ENCODE results near the gene DNAL4.
A peak's percentile ranks its signal among the peaks of the same experiment; 100 is the strongest.

The DNAL4 gene

DNA sequence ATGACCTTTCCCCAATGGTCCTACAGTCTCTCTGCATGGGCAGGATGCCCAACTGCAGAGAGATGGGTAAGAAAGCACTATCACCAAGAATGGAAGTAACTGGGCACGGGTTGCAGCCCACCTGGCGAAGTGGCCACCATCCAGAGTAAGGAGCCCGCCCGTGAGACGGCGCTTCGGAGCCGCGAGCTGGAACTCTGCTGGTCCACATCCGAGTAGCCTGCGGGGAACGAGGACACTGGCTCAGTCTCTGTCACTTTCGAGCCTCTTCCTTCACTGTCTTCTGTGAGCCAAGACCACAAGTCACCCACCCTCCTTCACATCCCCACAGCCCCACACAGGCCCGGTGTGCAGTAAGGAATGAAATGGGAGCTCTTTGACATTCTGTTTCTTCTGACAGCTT is 43.8 kb downstream of the DNAL4 start:
- H3K9me3 Mint-ChIP-seq, result no peaks in the 10 kb centered on the region
- H3K4me3 Mint-ChIP-seq, result no peak overlapping the region
- peaks cover 3% of the 10 kb centered on the region for H3K27me3 Mint-ChIP-seq (ENCODE audit: low read depth, poor library complexity)
- H3K27ac Mint-ChIP-seq, result no peak overlapping the region
- H3K4me1 Mint-ChIP-seq, result peaks cover 31% of the 10 kb centered on the region
- DNase-seq, result no peak
- H3K36me3 Mint-ChIP-seq (ENCODE audit: low read depth), result peaks cover 28% of the 10 kb centered on the region
- TF ChIP-seq, protein P1, sequence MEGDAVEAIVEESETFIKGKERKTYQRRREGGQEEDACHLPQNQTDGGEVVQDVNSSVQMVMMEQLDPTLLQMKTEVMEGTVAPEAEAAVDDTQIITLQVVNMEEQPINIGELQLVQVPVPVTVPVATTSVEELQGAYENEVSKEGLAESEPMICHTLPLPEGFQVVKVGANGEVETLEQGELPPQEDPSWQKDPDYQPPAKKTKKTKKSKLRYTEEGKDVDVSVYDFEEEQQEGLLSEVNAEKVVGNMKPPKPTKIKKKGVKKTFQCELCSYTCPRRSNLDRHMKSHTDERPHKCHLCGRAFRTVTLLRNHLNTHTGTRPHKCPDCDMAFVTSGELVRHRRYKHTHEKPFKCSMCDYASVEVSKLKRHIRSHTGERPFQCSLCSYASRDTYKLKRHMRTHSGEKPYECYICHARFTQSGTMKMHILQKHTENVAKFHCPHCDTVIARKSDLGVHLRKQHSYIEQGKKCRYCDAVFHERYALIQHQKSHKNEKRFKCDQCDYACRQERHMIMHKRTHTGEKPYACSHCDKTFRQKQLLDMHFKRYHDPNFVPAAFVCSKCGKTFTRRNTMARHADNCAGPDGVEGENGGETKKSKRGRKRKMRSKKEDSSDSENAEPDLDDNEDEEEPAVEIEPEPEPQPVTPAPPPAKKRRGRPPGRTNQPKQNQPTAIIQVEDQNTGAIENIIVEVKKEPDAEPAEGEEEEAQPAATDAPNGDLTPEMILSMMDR (IDR thresholded peaks at IDR 0.05), result no peak

DNA sequence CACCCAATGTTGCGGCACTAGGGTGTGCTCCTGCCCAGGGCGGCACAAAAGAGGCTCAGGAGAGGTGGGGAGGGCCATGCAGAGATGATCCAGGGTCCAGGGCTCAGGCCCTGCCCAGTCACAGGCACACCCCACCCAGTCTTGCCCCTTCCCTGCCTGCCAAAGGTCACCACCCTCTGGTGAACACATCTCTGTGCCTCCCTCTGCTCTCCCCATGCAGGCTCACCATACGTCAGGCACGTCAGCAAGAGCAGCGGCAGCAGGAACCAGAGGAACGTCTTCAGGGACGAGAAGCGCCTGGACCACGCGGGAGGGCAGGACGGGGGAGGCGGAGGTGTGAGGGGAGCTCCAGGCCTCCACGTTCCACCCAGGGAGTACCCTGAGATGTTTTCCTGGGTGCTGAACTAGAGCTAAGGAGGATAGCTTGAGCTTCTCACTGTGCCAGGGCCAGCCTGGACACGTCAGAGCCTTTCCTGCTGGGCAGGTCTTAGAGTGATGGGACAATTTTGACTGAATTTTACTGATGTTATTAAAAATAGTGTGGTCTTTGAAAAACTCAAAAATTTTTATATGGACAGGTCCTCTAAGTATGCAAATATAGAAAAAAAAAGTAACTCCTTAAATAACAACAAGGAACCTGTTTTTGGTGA is 45.3 kb downstream of the DNAL4 start:
- DNase-seq, result no peak
- peak overlapping the region; percentile 48 for H3K27ac Mint-ChIP-seq
- H3K36me3 Mint-ChIP-seq (ENCODE audit: low read depth), result peaks cover 37% of the 10 kb centered on the region
- H3K4me3 Mint-ChIP-seq, result no peak overlapping the region
- TF ChIP-seq, protein P1 (IDR thresholded peaks at IDR 0.05), result no peak
- peaks cover 3% of the 10 kb centered on the region for H3K27me3 Mint-ChIP-seq (ENCODE audit: low read depth, poor library complexity)
- no peaks in the 10 kb centered on the region for H3K9me3 Mint-ChIP-seq
- H3K4me1 Mint-ChIP-seq, result peaks cover 16% of the 10 kb centered on the region

DNA sequence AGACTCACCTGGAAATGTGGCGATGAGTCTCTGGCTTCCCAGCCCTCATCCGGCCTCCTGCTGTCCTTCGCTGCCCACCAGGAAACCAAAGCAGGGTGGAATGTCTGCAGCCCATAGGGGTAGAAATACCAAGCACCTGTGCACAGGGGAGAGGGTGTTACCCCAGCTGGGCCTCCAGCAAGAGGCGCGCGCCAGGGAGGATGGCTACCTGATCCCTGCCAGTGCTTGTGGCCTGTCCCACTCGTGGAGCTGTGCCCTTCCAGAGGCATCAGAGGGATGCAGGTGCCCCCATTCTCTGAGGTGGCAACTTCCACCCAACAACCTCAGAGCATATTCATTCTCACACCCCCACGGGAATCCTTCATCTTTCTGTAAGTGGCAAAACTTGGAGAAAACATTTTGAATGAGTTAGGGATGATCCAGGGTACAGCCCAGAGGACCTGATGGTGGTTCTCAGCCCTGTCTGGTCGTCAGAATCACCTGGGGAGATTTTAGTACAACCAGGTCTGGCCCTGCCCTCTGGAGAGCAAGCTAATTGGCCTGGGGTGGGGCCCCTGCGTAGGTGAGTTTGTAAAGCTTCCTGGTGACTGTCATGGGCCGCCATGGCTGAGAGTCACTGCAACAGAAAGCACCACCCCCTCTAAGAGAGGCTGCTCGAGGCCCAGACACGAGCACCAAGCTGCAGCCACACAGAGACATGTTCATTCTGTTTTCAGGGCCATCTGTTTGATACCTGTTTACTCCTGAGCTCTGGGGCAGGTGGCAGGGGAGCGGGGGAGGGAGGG is 48.1 kb downstream of the DNAL4 start:
- Mint-ChIP-seq H3K4me3 (no peak overlapping the region), H3K36me3 (ENCODE audit: low read depth) (peaks cover 57% of the 10 kb centered on the region), H3K4me1 (peaks cover 14% of the 10 kb centered on the region), H3K27me3 (ENCODE audit: low read depth, poor library complexity) (no peaks in the 10 kb centered on the region), H3K9me3 (no peaks in the 10 kb centered on the region), H3K27ac (no peak overlapping the region)
- TF ChIP-seq, protein P1 (IDR thresholded peaks at IDR 0.05), result no peak
- no peak for DNase-seq

DNA sequence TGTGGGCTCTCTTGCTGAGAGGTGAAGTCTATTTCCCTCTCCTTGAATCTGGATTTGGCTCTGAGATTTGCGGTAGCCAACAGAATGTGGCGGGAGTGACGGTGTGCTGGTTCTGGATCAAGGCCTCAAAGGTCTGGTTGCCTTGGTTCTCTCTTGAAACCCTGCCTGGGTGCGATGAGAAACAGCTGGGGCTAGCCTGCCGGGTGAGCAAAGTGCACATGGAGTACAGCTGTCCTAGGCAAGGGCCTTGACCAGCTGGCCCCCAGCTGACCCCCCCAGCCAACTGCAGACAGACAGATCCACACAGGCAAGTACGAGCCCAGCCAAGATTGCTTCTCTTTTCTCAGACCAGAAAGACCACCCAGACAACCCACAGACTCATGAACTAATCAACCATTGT is 49.0 kb downstream of the DNAL4 start:
- Mint-ChIP-seq H3K9me3 (no peaks in the 10 kb centered on the region), H3K27ac (no peak overlapping the region), H3K27me3 (ENCODE audit: low read depth, poor library complexity) (no peaks in the 10 kb centered on the region), H3K4me3 (no peak overlapping the region), H3K36me3 (ENCODE audit: low read depth) (peaks cover 56% of the 10 kb centered on the region), H3K4me1 (peaks cover 14% of the 10 kb centered on the region)
- DNase-seq, result no peak
- TF ChIP-seq, protein P1 (IDR thresholded peaks at IDR 0.05), result no peak

DNA sequence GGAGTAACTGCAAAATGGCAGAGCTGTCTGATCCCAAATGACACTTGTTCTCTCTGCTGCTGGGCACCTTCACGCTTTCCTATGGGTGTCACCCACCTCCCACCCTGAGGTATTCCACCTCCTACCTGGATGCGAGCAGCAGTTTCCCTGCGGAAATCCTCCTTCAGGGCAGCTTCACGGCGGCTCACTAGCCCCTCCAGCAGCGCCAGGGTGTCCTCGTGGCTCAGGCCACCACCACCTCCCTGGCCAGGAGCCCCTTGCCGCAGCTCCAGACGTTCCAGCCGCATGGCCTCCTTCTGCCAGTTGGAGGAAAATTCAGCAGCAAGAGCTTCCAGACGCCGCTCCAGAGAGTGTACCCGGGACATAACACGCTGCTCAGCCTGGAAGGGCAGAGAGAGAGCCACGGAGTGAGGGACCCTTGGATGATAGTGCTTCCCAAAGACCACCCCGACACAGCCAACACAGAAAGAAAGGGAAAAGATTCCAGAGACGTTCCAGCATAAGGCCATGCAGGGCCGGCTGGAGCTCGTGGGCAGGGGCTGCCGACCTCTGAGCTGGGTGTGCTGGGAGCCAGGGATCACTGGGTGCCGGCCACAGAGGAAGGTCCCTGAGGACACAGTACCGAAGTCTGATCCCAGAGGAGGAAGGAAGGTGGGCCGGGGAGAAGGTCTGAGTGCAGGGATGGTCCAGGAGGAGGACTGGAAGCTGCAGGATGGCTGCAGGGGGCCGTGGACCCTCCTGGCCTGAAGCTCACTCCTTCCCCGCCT is 51.6 kb downstream of the DNAL4 start:
- Mint-ChIP-seq H3K4me3 (no peak overlapping the region), H3K27ac (no peak overlapping the region), H3K27me3 (ENCODE audit: low read depth, poor library complexity) (no peaks in the 10 kb centered on the region), H3K9me3 (no peaks in the 10 kb centered on the region), H3K36me3 (ENCODE audit: low read depth) (peaks cover 57% of the 10 kb centered on the region), H3K4me1 (peaks cover 6% of the 10 kb centered on the region)
- no peak for DNase-seq
- TF ChIP-seq, protein P1 (IDR thresholded peaks at IDR 0.05), result no peak

Data from nephron progenitor cell (in vitro differentiated cells).